M059J (cell line): ENCODE results near the gene PDZD7. TPM values are rescaled to one million over a fixed set of nuclear protein-coding genes. Genes with fewer than 3 reads are reported as not detected.

Experiments used
- DNase-seq: peaks from one replicate; pipeline ENCODE4 v3.0.0-alpha.2; 2012; ENCODE audit warnings: low read depth
- total RNA-seq: library from RNA; depleted of rRNA; stranded (reverse); fragments of >200 nt; shearing (Covaris generic); gene quantifications from 2 replicates; pipeline ENCODE4 v1.2.3, GENCODE V29; 2014; rRNA removed

Gene PDZD7
- total RNA-seq, 1 experiment from 2014 or later = 1.6 TPM

- no peak for DNase-seq
Observed at GRCh38 chr10:100968062-100968736, 62.7 kb downstream of the PDZD7 start.

GRCh38 chr10:100967332-100967731 is 63.6 kb downstream of the PDZD7 start:
- DNase-seq = no peak

GRCh38 chr10:100966887-100967286 is 64.0 kb downstream of the PDZD7 start:
- DNase-seq = no peak

- no peak for DNase-seq
Observed at GRCh38 chr10:100965820-100966219, 65.1 kb downstream of the PDZD7 start.

- DNase-seq = no peak
Observed at GRCh38 chr10:100963826-100964225, 67.1 kb downstream of the PDZD7 start.

GRCh38 chr10:100962351-100963080 is 68.4 kb downstream of the PDZD7 start:
- DNase-seq = no peak

- DNase-seq = no peak
Observed at GRCh38 chr10:100960251-100960650, 70.7 kb downstream of the PDZD7 start.

Other genes starting within 250 kb of the PDZD7 start
- gene SLF2, start 118.2 kb downstream of the PDZD7 start, total RNA-seq = 21.9 and 32.0 TPM in 2 replicates
- gene SEMA4G, start 61.6 kb downstream of the PDZD7 start, total RNA-seq = 0.12 and 0.17 TPM in 2 replicates
- 78.0 and 80.2 TPM in 2 replicates for gene MRPL43, start 43.6 kb downstream of the PDZD7 start, total RNA-seq
- 5.4 and 9.6 TPM in 2 replicates for gene TWNK, start 43.6 kb downstream of the PDZD7 start, total RNA-seq
- gene LZTS2, start 31.3 kb downstream of the PDZD7 start, total RNA-seq = 25.8 and 61.5 TPM in 2 replicates
- 38.7 and 58.0 TPM in 2 replicates for gene SFXN3, start 105 bp upstream of the PDZD7 start, total RNA-seq
- gene KAZALD1, start 30.9 kb upstream of the PDZD7 start, total RNA-seq = 6.7 and 12.5 TPM in 2 replicates
- gene TLX1, start 100.2 kb upstream of the PDZD7 start, total RNA-seq = not detected in 2 replicates
- gene LBX1, start 198.3 kb upstream of the PDZD7 start, total RNA-seq = not detected in 2 replicates